OCI-LY1 (cell line): ENCODE measurements around the gene SSNA1.

Experiments used
- EZH2 ChIP-seq: fragments of 200-600 bp; sonication (generic), shearing (Covaris generic); IDR thresholded peaks from 2 replicates; pipeline ENCODE4 v1.8.0; 2017; ENCODE audit warnings: borderline replicate concordance, mixed run types, mild to moderate bottlenecking, antibody characterized with exemption, low read length, moderate library complexity, mixed read lengths
- TF ChIP-seq, protein P1 (sequence below): fragments of 200-600 bp; sonication (generic), shearing (Covaris generic); IDR thresholded peaks from 2 replicates; pipeline ENCODE4 v1.5.1; 2017; ENCODE audit warnings: mild to moderate bottlenecking, antibody characterized with exemption, low read length, moderate library complexity, mixed read lengths

DNA sequence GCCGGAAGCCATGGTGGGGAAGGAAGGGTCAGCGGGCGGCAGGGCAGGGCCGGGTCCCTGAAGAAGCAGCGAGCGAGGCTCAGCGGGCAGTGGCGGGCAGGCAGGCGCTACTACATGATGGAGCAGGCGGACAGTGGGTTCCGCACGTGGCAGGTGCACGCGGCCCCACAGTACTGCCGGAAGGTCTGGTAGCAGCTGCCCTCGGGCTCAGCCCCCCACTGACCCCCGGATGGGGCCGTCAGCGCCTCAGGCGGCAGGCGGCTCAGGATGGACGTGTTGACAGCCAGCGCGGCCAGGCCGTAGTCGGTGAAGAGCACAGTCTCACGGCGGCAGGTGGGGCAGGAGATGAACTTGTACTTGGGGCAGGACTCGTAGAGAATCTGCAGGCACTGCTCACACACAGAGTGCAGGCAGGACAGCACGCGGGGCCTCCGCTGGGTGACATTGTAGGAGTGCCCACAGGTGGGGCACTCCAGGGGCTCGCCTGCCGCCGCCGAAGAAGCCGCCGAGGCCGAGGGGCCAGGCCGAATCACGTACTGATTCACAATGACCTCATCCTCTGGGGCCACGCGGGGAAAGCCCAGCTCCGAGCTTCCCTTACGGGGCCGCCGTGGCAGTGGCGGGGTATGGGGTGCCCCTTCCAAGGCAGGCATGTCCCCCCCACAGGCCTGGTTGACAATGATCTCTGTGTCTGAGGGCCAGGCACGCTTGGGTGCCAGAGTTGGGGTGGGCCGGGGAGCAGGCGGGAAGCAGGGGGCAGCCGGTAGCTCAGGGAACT, 32.0 kb downstream of the SSNA1 start:
- TF ChIP-seq EZH2: no peak
- TF ChIP-seq, protein P1, sequence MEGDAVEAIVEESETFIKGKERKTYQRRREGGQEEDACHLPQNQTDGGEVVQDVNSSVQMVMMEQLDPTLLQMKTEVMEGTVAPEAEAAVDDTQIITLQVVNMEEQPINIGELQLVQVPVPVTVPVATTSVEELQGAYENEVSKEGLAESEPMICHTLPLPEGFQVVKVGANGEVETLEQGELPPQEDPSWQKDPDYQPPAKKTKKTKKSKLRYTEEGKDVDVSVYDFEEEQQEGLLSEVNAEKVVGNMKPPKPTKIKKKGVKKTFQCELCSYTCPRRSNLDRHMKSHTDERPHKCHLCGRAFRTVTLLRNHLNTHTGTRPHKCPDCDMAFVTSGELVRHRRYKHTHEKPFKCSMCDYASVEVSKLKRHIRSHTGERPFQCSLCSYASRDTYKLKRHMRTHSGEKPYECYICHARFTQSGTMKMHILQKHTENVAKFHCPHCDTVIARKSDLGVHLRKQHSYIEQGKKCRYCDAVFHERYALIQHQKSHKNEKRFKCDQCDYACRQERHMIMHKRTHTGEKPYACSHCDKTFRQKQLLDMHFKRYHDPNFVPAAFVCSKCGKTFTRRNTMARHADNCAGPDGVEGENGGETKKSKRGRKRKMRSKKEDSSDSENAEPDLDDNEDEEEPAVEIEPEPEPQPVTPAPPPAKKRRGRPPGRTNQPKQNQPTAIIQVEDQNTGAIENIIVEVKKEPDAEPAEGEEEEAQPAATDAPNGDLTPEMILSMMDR: no peak
